GM19240 (cell line): Measurements from ENCODE around the gene RPH3AL.
"Not testable (repeated sequence)": the region's sequence is repeated elsewhere in the genome, so short reads cannot be mapped to it uniquely, and the experiment has no call there.

Experiments used
- DNase-seq: peaks from one replicate; pipeline ENCODE4 v3.0.0; 2011; ENCODE audit warnings: low spot score; ENCODE audit not compliant: insufficient read length

RPH3AL gene

DNA sequence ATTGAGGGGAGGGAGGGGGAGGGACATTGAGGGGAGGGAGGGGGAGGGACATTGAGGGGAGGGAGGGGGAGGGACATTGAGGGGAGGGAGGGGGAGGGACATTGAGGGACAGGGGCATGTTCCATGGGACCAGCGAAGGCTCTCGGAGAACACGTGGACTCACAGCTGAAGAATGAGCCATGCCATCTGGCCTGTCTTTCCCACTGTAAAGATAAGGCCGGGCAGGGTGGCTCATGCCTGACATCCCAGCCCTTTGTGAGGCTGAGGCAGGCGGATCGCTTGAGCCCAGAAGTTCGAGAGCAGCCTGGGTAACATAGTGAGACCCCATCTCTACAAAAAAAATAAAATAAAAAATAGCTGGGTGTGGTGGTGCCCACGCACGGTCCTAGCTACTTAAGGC is 32.5 kb downstream of the RPH3AL start:
- no peak for DNase-seq

GRCh38 chr17:319266-319665 is 33.3 kb downstream of the RPH3AL start:
- DNase-seq = no peak

GRCh38 chr17:317070-317469 is 35.5 kb downstream of the RPH3AL start:
- DNase-seq = not testable (repeated sequence)

GRCh38 chr17:315399-315798 is 37.2 kb downstream of the RPH3AL start:
- DNase-seq = not testable (repeated sequence)

DNA sequence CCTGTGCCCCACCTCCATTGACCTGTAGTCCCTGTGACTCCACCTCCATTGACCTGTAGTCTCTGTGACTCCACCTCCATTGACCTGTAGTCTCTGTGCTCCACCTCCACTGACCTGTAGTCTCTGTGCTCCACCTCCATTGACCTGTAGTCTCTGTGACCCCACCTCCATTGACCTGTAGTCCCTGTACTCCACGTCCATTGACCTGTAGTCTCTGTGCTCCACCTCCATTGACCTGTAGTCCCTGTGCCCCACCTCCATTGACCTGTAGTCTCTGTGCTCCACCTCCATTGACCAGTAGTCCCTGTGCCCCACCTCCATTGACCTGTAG is 38.0 kb downstream of the RPH3AL start:
- not testable (repeated sequence) for DNase-seq

DNA sequence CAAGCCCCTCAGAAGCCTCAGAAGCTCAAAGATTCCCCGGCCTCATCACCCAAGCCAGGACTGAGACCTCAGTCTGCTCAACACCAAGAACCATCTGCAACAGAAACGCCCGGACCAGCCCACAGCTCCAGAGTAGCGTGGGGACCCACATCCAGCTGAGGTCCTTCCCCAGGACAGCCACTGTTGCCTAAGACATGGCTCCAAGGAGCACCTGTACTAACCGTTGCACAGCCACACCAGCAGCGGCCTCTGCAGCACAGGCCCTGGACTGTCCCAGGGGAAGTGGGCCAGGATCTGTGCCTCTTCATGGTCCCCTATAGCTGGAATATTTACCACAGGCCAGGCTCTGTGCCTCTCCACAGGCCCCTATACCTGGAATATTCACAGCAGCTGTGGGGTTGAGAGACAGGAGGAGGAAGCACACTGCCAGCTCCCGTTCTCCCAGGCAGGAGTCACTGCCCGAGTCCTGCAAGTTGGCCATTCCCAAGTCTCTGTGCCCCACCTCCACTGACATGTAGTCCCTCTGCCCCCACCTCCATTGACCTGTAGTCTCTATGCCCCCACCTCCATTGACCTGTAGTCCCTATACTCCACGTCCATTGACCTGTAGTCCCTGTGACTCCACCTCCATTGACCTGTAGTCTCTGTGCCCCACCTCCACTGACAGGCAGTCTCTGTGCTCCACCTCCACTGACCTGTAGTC is 38.5 kb downstream of the RPH3AL start:
- no peak for DNase-seq

- DNase-seq = no peak
Observed at GRCh38 chr17:313231-313630, 39.4 kb downstream of the RPH3AL start.

GRCh38 chr17:312476-313148 is 40.0 kb downstream of the RPH3AL start:
- DNase-seq = no peak

DNA sequence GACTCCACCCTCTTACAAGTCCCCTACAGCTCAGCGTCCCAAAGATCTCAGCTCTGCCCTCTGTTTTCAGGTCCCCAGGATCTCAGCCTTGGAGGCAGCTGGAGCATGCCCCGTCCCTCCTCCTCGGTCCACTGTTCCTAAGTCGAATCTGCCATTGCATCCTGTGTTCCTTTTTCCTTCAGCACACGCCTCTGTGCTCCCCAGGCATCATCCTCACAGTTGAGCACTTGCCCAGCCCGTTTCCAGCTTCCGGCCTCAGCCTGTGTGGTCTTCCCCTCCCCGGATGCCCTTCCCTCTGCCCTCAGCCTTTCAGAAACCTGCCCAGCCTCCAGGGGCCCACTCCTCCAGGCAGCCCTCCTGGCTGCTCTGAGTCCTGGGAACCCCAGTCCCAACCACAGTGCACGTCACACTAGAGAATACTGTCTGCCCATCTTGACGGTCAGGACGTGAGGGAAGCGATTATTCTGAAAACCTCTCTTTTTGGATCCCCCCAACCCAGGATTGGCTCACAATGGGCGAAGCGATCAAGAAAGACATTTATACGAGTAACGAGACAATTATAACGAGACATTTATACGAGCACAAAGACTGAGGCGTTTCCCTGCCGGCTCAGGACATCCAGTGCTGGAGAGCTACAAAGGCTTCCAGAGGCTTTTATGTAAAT is 41.4 kb downstream of the RPH3AL start:
- no peak for DNase-seq

- DNase-seq = no peak
Observed at GRCh38 chr17:310111-311010, 42.2 kb downstream of the RPH3AL start.

GRCh38 chr17:309361-309888 is 43.2 kb downstream of the RPH3AL start:
- DNase-seq = no peak

DNA sequence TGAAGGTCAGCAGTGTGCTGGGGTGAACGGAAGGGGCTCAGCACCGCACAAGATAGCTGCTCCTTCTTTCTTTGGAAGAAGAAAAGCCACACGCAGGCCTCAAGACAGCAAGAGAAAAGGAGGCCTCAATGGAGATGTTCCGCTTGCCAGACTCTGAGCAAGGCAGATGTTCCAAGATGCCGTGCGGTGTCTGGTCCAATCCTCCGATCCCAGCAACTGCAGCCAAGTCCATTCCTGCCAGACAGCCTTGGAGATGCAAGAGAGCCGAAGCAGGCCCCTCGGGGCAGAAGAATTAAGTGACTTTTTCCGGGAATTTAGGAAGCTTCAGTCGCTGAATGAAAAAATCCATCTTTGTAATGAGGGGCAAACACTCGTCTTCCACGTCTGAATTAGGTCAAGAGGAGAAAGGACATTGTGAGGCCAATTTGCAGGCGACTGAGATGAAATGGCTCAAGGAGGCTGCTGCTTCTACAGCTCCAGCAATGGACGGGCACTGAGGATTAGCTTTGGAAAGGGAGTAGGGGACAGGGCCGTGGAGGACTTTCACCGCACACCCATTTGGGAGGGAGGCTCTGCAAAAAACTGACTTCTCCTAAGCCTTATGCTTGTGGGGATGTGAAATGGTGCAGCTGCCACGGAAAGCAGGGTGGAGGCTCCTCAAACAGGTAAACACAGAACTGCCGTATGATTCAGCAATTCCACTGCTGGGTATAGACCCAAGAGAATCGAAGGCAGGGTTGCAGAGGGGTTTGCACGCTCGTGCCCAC is 44.7 kb downstream of the RPH3AL start:
- DNase-seq = no peak

DNA sequence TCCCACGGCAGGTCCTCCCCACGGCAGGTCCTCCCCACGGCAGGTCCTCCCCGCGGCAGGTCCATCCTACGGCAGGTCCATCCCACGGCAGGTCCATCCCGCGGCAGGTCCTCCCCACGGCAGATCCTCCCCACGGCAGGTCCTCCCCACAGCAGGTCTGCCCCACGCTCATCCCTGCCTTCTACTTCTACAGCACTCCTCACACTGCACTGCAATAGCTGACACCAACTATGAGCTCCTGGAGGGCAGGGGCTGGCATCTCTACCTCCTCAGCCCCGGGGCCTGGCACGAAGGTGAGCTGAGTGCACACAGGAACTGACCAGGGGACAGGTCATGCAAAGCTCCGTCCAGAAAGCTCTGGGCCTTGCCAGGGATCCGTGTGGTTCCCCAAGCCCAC is 45.3 kb downstream of the RPH3AL start:
- DNase-seq = no peak

GRCh38 chr17:306536-307294 is 45.9 kb downstream of the RPH3AL start:
- DNase-seq = no peak

DNA sequence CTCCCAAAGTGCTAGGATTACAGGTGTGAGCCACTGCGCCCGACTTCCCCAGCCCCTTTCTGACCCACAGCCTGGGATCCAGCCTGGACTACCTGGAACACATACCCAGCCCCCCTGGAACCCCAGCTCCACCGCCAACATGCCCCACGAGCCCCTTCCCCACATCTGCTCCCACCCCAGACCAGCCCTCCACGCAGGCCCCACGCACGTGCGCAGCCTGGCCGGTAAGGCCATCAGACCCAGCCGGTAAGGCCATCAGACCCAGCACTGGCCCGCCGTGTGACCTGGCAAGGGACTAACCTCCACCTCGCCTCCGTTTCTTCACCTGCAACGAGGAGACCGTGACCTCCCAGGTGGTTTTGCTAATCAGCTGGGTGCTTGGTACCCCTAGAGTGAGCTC is 46.5 kb downstream of the RPH3AL start:
- DNase-seq = no peak

DNA sequence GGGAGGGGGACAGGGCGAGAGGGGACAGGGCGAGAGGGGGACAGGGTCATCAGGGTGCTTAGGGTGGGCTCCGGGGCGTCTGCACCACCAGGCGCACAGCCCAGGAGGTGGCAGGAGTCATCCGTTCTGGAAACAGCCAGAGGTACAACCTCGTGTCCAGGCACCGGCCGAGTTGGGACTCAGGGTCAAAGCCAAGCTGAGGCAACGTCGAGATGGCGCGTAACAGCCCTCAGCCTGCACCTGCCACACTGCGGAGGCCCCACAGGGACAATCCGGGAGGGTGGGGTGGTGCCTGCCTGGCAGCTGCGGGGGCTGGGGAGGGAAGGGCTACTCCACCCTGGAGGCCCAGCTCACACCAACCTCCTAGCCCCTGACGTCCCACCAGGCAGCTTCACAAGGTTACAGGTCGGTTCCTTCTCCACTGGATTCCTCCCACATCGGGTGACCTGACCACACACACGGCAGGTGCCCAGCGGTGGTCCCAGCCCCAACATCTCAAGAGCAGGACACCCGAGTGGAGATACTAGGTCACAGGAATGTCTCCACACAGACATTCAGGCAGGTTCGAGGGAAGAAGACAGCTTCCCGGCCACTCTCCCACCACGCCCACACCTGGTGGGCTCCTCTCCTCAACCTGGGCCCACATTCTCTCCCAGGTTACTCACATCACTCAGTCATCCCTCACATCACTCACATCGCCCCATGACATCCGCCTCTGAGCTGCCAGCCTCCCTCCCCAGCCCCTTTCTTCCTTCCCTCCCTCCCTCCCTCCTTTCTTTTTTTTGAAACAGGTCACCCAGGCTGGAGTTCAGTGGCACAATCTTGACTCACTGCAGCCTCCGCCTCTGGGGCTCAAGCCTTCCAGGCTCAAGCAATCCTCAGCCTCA is 47.3 kb downstream of the RPH3AL start:
- no peak for DNase-seq

DNA sequence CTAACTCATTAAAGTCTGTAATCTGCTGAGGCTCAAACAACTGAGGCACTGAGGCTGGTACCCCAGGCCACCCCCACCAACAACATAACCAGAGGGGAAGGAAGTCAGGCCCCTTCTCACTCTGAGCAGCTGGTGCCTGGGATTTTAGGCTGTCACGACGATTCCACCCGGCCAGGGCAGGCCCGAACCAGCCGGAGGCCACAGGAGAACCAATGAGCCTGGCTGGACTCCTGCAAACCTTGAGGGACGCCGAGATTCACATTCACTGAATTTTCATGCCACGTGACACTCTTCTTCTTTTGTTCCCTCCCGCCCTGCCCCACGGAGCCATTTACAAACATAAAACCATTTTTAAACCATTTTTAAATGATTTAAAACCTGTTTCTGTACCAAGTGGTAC is 48.1 kb downstream of the RPH3AL start:
- no peak for DNase-seq

GRCh38 chr17:303168-303567 is 49.4 kb downstream of the RPH3AL start:
- DNase-seq = no peak

DNA sequence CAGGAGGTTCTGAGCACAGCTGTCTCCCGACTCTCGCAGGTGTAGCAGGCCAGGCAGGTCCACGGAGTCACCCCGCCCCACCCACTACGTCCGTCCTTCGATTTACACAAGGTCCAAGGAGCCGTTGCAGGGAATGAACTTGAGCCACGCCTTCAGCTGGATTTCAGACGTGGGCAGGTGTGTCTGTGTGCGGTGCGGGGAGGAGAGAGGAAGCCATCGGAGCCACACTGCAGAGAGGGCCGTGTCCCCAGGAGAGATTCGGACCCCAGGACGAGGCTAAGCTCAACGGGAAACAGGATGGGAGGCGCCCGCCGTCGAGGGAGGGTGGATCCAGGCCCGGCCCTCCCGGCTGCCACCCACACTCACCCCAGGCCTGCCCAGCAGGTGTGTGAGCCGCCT is 50.3 kb downstream of the RPH3AL start:
- DNase-seq = no peak
